ENCODE measurements around the gene UGT1A4. TPM values are rescaled to one million over a fixed set of nuclear protein-coding genes. Genes with fewer than 3 reads are reported as not detected.

UGT1A4 gene
- total and polyA plus RNA-seq, 9 of the 15 experiments (the other 6 are each of a cell fraction or from before 2014, with no cell fraction given) = not detected

DNA sequence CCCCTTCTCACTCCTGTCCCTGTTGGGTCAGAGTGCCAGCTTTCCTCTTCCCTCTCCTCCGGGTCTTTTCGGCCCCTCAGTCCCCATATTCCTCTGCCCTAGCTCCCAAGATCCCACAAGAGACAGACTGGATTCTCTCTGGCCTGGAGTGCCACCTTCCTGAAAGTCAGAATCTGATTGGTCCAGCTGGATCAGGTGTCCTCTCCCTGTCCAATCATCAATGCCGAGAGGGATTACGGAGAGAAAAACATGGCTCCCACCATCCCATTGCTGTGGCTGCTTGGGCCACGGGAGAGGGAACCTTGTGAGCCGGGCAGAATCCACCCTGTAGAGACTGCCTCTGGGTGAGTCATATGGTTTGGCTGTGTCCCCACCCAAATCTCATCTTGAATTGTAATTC lies 56.9 kb downstream of the UGT1A4 start:
- DNase-seq (ENCODE audit: extremely low read depth in 1 of 4, low spot score in 3 of 4) = peak; percentile 2 to 35 (median 32)
- no peaks in the 10 kb centered on the region for H3K9me1 ChIP-seq (ENCODE audit: control insufficient read depth, insufficient read depth, low read length)
- H3K4me2 ChIP-seq (ENCODE audit: insufficient read depth, low read length) = no peak overlapping the region
- TF ChIP-seq, protein P1, sequence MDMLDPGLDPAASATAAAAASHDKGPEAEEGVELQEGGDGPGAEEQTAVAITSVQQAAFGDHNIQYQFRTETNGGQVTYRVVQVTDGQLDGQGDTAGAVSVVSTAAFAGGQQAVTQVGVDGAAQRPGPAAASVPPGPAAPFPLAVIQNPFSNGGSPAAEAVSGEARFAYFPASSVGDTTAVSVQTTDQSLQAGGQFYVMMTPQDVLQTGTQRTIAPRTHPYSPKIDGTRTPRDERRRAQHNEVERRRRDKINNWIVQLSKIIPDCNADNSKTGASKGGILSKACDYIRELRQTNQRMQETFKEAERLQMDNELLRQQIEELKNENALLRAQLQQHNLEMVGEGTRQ (CRISPR knock-in tag; IDR thresholded peaks at IDR 0.05) = peak; percentile 53
- TF ChIP-seq SRSF1 (IDR thresholded peaks at IDR 0.05; ENCODE audit: low read depth, low read length) (no peak), ZBTB8A (IDR thresholded peaks at IDR 0.05; ENCODE audit: partially characterized antibody) (no peak), ETS2 (tag; IDR thresholded peaks at IDR 0.05; ENCODE audit: borderline replicate concordance, poor library complexity, severe bottlenecking) (no peak), ZEB2 (IDR thresholded peaks at IDR 0.05) (no peak), ZNF174 (CRISPR knock-in tag; IDR thresholded peaks at IDR 0.05) (no peak), HIVEP1 (CRISPR knock-in tag; IDR thresholded peaks at IDR 0.05) (no peak), ZNF274 (IDR thresholded peaks at IDR 0.05; ENCODE audit: borderline replicate concordance, low read depth, low read length) (no peak), SAFB2 (IDR thresholded peaks at IDR 0.05; ENCODE audit: borderline replicate concordance, low read depth, low read length, severe bottlenecking) (no peak), ZFP36 (IDR thresholded peaks at IDR 0.05; ENCODE audit: low read depth, low read length, partially characterized antibody) (no peak), CCNT2 (IDR thresholded peaks at IDR 0.05; ENCODE audit: borderline replicate concordance, extremely low read depth, insufficient read length, low read depth, low read length) (no peak), DACH1 (IDR thresholded peaks at IDR 0.05; ENCODE audit: partially characterized antibody) (no peak)
- TF ChIP-seq, protein P2, sequence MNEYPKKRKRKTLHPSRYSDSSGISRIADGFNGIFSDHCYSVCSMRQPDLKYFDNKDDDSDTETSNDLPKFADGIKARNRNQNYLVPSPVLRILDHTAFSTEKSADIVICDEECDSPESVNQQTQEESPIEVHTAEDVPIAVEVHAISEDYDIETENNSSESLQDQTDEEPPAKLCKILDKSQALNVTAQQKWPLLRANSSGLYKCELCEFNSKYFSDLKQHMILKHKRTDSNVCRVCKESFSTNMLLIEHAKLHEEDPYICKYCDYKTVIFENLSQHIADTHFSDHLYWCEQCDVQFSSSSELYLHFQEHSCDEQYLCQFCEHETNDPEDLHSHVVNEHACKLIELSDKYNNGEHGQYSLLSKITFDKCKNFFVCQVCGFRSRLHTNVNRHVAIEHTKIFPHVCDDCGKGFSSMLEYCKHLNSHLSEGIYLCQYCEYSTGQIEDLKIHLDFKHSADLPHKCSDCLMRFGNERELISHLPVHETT (CRISPR knock-in tag; conservative IDR thresholded peaks at IDR 0.05 in 1 of 2, IDR thresholded peaks at IDR 0.05 in 1 of 2) = no peak
- TF ChIP-seq, protein P3, sequence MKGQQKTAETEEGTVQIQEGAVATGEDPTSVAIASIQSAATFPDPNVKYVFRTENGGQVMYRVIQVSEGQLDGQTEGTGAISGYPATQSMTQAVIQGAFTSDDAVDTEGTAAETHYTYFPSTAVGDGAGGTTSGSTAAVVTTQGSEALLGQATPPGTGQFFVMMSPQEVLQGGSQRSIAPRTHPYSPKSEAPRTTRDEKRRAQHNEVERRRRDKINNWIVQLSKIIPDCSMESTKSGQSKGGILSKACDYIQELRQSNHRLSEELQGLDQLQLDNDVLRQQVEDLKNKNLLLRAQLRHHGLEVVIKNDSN (CRISPR knock-in tag; IDR thresholded peaks at IDR 0.05) = peak; percentile 34; the same call in 1 of the 2 replicates
- TF ChIP-seq, protein P4, sequence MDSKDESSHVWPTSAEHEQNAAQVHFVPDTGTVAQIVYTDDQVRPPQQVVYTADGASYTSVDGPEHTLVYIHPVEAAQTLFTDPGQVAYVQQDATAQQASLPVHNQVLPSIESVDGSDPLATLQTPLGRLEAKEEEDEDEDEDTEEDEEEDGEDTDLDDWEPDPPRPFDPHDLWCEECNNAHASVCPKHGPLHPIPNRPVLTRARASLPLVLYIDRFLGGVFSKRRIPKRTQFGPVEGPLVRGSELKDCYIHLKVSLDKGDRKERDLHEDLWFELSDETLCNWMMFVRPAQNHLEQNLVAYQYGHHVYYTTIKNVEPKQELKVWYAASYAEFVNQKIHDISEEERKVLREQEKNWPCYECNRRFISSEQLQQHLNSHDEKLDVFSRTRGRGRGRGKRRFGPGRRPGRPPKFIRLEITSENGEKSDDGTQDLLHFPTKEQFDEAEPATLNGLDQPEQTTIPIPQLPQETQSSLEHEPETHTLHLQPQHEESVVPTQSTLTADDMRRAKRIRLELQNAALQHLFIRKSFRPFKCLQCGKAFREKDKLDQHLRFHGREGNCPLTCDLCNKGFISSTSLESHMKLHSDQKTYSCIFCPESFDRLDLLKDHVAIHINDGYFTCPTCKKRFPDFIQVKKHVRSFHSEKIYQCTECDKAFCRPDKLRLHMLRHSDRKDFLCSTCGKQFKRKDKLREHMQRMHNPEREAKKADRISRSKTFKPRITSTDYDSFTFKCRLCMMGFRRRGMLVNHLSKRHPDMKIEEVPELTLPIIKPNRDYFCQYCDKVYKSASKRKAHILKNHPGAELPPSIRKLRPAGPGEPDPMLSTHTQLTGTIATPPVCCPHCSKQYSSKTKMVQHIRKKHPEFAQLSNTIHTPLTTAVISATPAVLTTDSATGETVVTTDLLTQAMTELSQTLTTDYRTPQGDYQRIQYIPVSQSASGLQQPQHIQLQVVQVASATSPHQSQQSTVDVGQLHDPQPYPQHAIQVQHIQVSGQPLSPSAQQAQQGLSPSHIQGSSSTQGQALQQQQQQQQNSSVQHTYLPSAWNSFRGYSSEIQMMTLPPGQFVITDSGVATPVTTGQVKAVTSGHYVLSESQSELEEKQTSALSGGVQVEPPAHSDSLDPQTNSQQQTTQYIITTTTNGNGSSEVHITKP (IDR thresholded peaks at IDR 0.05; ENCODE audit: partially characterized antibody) = no peak
- H4K20me1 ChIP-seq (replicated peaks; ENCODE audit: control insufficient read depth, insufficient read depth, low read length) = no peaks in the 10 kb centered on the region
- H3K9ac ChIP-seq (ENCODE audit: insufficient read depth in 1 of 2, low read depth in 2 of 2, low read length in 2 of 2) = no peak overlapping the region
- no peaks in the 10 kb centered on the region for H3K4me1 ChIP-seq (replicated peaks in 1 of 2; ENCODE audit: control insufficient read depth in 2 of 2, insufficient read depth in 2 of 2, low read length in 2 of 2)
- peaks cover 0 to 6% of the 10 kb centered on the region in 2 experiments; a peak in 2 of 5 replicates for H3K27me3 ChIP-seq (ENCODE audit: control insufficient read depth in 2 of 2, insufficient read depth in 2 of 2, low read length in 2 of 2)
- H3K9me3 ChIP-seq (replicated peaks; ENCODE audit: control insufficient read depth, insufficient read depth, low read depth, low read length) = no peaks in the 10 kb centered on the region
- no peak for ATAC-seq
- no peak overlapping the region for H3K27ac ChIP-seq (ENCODE audit: extremely low read depth, low read depth, low read length)
- in situ Hi-C loops (cut with MboI) = no loop called here
- no peak for FAIRE-seq
- H3K36me3 ChIP-seq (ENCODE audit: control insufficient read depth, insufficient read depth, low read length) = no peaks in the 10 kb centered on the region
- intact Hi-C loops (cut with micrococcal nuclease) = no loop called here
- no TSS peak for BruUV-seq (replicated peaks)
- CTCF ChIA-PET (ENCODE audit: low intra/inter-chr PET ratio) = no interaction called here
- no peaks in the 10 kb centered on the region for H3K79me2 ChIP-seq (ENCODE audit: control insufficient read depth, insufficient read depth, low read length)
- no peak overlapping the region for H3K4me3 ChIP-seq
- no peak overlapping the region for H2AFZ ChIP-seq (ENCODE audit: low read depth, low read length)
- 0% methylated on average over 4 of the region's 6 CpGs for WGBS (ENCODE audit: insufficient coverage, low coverage, missing lambda C conversion rate)
- POLR2A ChIA-PET = no interaction called here

Data from K562 (cell line).